Measurements from ENCODE around the gene WDSUB1.

DNA sequence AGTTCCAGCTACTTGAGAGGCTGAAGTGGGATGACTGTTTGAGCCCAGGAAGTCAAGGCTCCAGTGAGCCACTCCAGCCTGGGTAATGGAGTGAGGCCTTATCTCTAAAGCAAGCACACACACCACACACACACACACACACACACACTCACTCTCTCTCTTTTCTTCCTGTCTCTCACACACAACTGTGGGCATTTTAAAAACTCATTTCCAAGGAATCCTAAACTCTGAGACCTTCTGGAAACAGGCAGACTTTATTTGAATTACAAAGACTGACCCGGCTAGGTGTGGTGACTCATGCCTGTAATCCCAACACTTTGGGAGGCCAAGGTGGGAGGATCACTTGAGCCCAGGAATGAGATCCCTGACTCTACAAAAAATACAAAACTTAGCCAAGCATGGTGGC is 21.3 kb downstream of the WDSUB1 start:
- TF ChIP-seq IRF2 (CRISPR knock-in tag; IDR thresholded peaks at IDR 0.05) (no peak), ZC3H11A (IDR thresholded peaks at IDR 0.05; ENCODE audit: low read depth, low read length) (no peak), XRCC3 (IDR thresholded peaks at IDR 0.05) (no peak), SP1 (CRISPR knock-in tag; IDR thresholded peaks at IDR 0.05) (no peak)

All from K562 (cell line).